GM23338 (cell line): ENCODE results near the gene ELFN2. TPM values are rescaled to one million over a fixed set of nuclear protein-coding genes. Genes with fewer than 3 reads are reported as not detected.

Source experiments
- ATAC-seq: fragments of 200-7000 bp; cut with Tn5 transposase; 3 replicates; pipeline ENCODE4 v1.9.1; 2020
- DNase-seq: peaks from one replicate; pipeline ENCODE4 v3.0.0-alpha.2; 2015; ENCODE audit warnings: low spot score
- H2AFZ ChIP-seq: fragments of 200-600 bp; sonication (generic); 2 replicates; pipeline ENCODE4 v1.8.0; 2016; ENCODE audit warnings: antibody characterized with exemption, mild to moderate bottlenecking, moderate library complexity
- H3F3A ChIP-seq: fragments of 200-600 bp; sonication (generic); replicated peaks from 2 replicates; pipeline ENCODE4 v1.8.0; 2017; ENCODE audit warnings: antibody characterized with exemption, mixed run types, low read depth
- H3K27ac ChIP-seq: fragments of 200-600 bp; sonication (generic); 2 replicates; pipeline ENCODE4 v1.6.1; 2016; ENCODE audit warnings: low read depth
- H3K27me3 ChIP-seq: fragments of 200-600 bp; sonication (generic); 2 replicates; pipeline ENCODE4 v1.8.0; 2016; ENCODE audit warnings: mild to moderate bottlenecking, mixed run types, moderate library complexity; ENCODE audit not compliant: insufficient read depth
- H3K36me3 ChIP-seq: fragments of 200-600 bp; sonication (generic); 2 replicates; pipeline ENCODE4 v1.8.0; 2016; ENCODE audit warnings: mild to moderate bottlenecking; ENCODE audit not compliant: insufficient read depth
- H3K4me1 ChIP-seq: fragments of 200-600 bp; sonication (generic); 2 replicates; pipeline ENCODE4 v1.8.0; 2016; ENCODE audit warnings: mild to moderate bottlenecking, moderate library complexity; ENCODE audit not compliant: insufficient read depth
- H3K4me2 ChIP-seq: fragments of 200-600 bp; sonication (generic); 2 replicates; pipeline ENCODE4 v1.7.1; 2017; ENCODE audit warnings: mixed run types
- H3K4me3 ChIP-seq: fragments of 200-600 bp; sonication (generic); 2 replicates; pipeline ENCODE4 v1.6.1; 2016; ENCODE audit warnings: mixed run types
- H3K79me2 ChIP-seq: fragments of 200-600 bp; sonication (generic); replicated peaks from 2 replicates; pipeline ENCODE4 v1.8.0; 2017; ENCODE audit warnings: mild to moderate bottlenecking; ENCODE audit not compliant: insufficient read depth
- H3K9me2 ChIP-seq: fragments of 200-600 bp; sonication (generic); 2 replicates; pipeline ENCODE4 v1.8.0; 2017; ENCODE audit not compliant: insufficient read depth
- H4K20me1 ChIP-seq: fragments of 200-600 bp; sonication (generic); replicated peaks from 2 replicates; pipeline ENCODE4 v1.8.0; 2017; ENCODE audit warnings: mild to moderate bottlenecking; ENCODE audit not compliant: insufficient read depth
- H3K27ac Mint-ChIP-seq: 2 replicates; pipeline ENCODE4 v1.8.0; 2020; ENCODE audit warnings: inconsistent platforms, mild to moderate bottlenecking, moderate library complexity, mixed read lengths
- H3K27me3 Mint-ChIP-seq: 3 replicates; pipeline ENCODE4 v1.8.0; 2022; ENCODE audit warnings: low read depth, mild to moderate bottlenecking, moderate library complexity, mixed read lengths, inconsistent platforms; ENCODE audit not compliant: insufficient read depth, poor library complexity
- H3K36me3 Mint-ChIP-seq: 3 replicates; pipeline ENCODE4 v1.8.0; 2021; ENCODE audit warnings: low read depth, mild to moderate bottlenecking, inconsistent platforms, moderate library complexity, mixed read lengths
- H3K4me1 Mint-ChIP-seq: 3 replicates; pipeline ENCODE4 v1.8.0; 2020; ENCODE audit warnings: mild to moderate bottlenecking, inconsistent platforms, mixed read lengths
- H3K4me3 Mint-ChIP-seq: 3 replicates; pipeline ENCODE4 v1.8.0; 2021; ENCODE audit warnings: moderate library complexity, mild to moderate bottlenecking, inconsistent platforms, mixed read lengths
- H3K9me3 Mint-ChIP-seq: 3 replicates; pipeline ENCODE4 v1.8.0; 2020; ENCODE audit warnings: moderate library complexity, mild to moderate bottlenecking, inconsistent platforms, mixed read lengths
- CREB1 ChIP-seq: fragments of 250-450 bp; sonication (Bioruptor Pico); IDR thresholded peaks from 2 replicates; pipeline ENCODE4 v1.5.0; 2020; ENCODE audit warnings: low read depth, mild to moderate bottlenecking, moderate library complexity
- EZH2 ChIP-seq: fragments of 200-600 bp; sonication (generic); IDR thresholded peaks from one replicate; pipeline ENCODE4 v1.8.0; 2017; ENCODE audit warnings: antibody characterized with exemption, mild to moderate bottlenecking, low read depth; ENCODE audit not compliant: unreplicated experiment
- EZH2phosphoT487 ChIP-seq: fragments of 200-600 bp; sonication (generic); IDR thresholded peaks from one replicate; pipeline ENCODE4 v1.8.1; 2018; ENCODE audit warnings: antibody characterized with exemption; ENCODE audit not compliant: unreplicated experiment
- JUNB ChIP-seq: IDR thresholded peaks from one replicate; pipeline ENCODE4 v1.6.1; 2016; ENCODE audit warnings: antibody characterized with exemption; ENCODE audit not compliant: unreplicated experiment
- NANOG ChIP-seq: IDR thresholded peaks from 2 replicates; pipeline ENCODE4 v1.6.1; 2016; ENCODE audit warnings: antibody characterized with exemption, borderline replicate concordance
- POLR2AphosphoS5 ChIP-seq: IDR thresholded peaks from 2 replicates; pipeline ENCODE4 v1.6.1; 2016; ENCODE audit warnings: antibody characterized with exemption, low read depth
- STAT1 ChIP-seq: IDR thresholded peaks from one replicate; pipeline ENCODE4 v1.6.1; 2016; ENCODE audit warnings: antibody characterized with exemption; ENCODE audit not compliant: unreplicated experiment
- ZNF114 ChIP-seq: fragments of 250-450 bp; sonication (Bioruptor Pico); IDR thresholded peaks from 2 replicates; pipeline ENCODE4 v1.5.0; 2020; ENCODE audit warnings: mild to moderate bottlenecking, moderate library complexity
- ZNF331 ChIP-seq: fragments of 250-450 bp; sonication (Bioruptor Pico); IDR thresholded peaks from 2 replicates; pipeline ENCODE4 v1.5.0; 2020; ENCODE audit warnings: low read depth, mild to moderate bottlenecking, moderate library complexity
- polyA plus RNA-seq: library from polyadenylated mRNA; unstranded; fragments of >200 nt; fragmentation: Nextera tagmentation; extraction: Ambion mirVana; gene quantifications from 2 replicates; pipeline ENCODE4 v1.2.1, GENCODE V29; 2016
- total RNA-seq: library from RNA; depleted of rRNA; stranded (reverse); fragments of >200 nt; shearing (Covaris generic); gene quantifications from 2 replicates; pipeline ENCODE4 v1.2.3, GENCODE V29; 2014
- TF ChIP-seq, protein P1 (sequence below): IDR thresholded peaks from one replicate; pipeline ENCODE4 v1.6.1; 2018; ENCODE audit warnings: antibody characterized with exemption; ENCODE audit not compliant: unreplicated experiment
- TF ChIP-seq, protein P2 (sequence below): fragments of 250-450 bp; sonication (Bioruptor Pico); IDR thresholded peaks from 2 replicates; pipeline ENCODE4 v1.5.0; 2020; ENCODE audit warnings: mild to moderate bottlenecking, moderate library complexity
- TF ChIP-seq, protein P3 (sequence below), 2 experiments: fragments of 200-600 bp in 1 of 2; sonication (generic) in 1 of 2; conservative IDR thresholded peaks; 2 replicates each; pipeline versions ENCODE4 v1.5.1 to v1.6.1; 2016 to 2017; ENCODE audit warnings: antibody characterized with exemption in 2 of 2, low read depth in 2 of 2, mild to moderate bottlenecking in 2 of 2, moderate library complexity in 1 of 2
- TF ChIP-seq, protein P4 (sequence below): IDR thresholded peaks from 2 replicates; pipeline ENCODE4 v1.6.1; 2016; ENCODE audit warnings: antibody characterized with exemption

The ELFN2 gene
- total and polyA plus RNA-seq, 2 experiments from 2014 or later = 0.18 to 0.35 TPM

DNA sequence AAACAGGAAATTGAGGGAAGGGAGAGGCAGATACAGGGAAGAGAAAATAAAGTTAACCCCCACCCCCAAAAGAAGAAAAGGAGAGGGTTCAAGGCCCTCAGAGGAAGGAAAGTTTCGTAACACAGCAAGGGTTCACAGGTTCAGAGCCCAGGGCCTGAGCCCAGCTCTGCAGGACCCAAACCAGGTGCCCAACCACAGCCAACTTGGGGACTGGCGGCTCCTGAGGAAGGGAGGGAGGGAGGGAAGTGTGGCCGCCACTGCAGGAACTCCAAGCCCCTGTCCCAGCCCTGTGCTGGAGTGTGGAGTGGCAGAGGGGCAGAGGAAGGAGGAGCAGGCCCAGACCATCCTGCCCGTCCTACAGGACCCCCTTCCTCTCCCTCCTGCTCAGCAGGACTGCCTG is 59.2 kb downstream of the ELFN2 start:
- no peaks in the 10 kb centered on the region for H3F3A ChIP-seq
- no peaks in the 10 kb centered on the region for H3K4me1 ChIP-seq
- Mint-ChIP-seq H3K27me3 (peaks cover 6% of the 10 kb centered on the region), H3K9me3 (no peaks in the 10 kb centered on the region), H3K4me3 (no peak overlapping the region), H3K4me1 (peaks cover 25% of the 10 kb centered on the region), H3K27ac (no peak overlapping the region), H3K36me3 (no peaks in the 10 kb centered on the region)
- H3K9me2 ChIP-seq = no peaks in the 10 kb centered on the region
- DNase-seq = no peak
- ATAC-seq = peak; percentile 53
- no peaks in the 10 kb centered on the region for H3K79me2 ChIP-seq
- H3K27me3 ChIP-seq = no peaks in the 10 kb centered on the region
- no peak overlapping the region for H2AFZ ChIP-seq
- H4K20me1 ChIP-seq = no peaks in the 10 kb centered on the region
- H3K27ac ChIP-seq = no peak overlapping the region
- no peaks in the 10 kb centered on the region for H3K36me3 ChIP-seq
- H3K4me3 ChIP-seq = no peak overlapping the region
- no peak overlapping the region for H3K4me2 ChIP-seq
- TF ChIP-seq JUNB (no peak), NANOG (no peak), CREB1 (no peak), ZNF331 (CRISPR knock-in tag) (no peak), ZNF114 (CRISPR knock-in tag) (no peak), EZH2 (no peak), STAT1 (no peak), POLR2AphosphoS5 (no peak), EZH2phosphoT487 (no peak)
- TF ChIP-seq, protein P1, sequence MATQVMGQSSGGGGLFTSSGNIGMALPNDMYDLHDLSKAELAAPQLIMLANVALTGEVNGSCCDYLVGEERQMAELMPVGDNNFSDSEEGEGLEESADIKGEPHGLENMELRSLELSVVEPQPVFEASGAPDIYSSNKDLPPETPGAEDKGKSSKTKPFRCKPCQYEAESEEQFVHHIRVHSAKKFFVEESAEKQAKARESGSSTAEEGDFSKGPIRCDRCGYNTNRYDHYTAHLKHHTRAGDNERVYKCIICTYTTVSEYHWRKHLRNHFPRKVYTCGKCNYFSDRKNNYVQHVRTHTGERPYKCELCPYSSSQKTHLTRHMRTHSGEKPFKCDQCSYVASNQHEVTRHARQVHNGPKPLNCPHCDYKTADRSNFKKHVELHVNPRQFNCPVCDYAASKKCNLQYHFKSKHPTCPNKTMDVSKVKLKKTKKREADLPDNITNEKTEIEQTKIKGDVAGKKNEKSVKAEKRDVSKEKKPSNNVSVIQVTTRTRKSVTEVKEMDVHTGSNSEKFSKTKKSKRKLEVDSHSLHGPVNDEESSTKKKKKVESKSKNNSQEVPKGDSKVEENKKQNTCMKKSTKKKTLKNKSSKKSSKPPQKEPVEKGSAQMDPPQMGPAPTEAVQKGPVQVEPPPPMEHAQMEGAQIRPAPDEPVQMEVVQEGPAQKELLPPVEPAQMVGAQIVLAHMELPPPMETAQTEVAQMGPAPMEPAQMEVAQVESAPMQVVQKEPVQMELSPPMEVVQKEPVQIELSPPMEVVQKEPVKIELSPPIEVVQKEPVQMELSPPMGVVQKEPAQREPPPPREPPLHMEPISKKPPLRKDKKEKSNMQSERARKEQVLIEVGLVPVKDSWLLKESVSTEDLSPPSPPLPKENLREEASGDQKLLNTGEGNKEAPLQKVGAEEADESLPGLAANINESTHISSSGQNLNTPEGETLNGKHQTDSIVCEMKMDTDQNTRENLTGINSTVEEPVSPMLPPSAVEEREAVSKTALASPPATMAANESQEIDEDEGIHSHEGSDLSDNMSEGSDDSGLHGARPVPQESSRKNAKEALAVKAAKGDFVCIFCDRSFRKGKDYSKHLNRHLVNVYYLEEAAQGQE = no peak
- TF ChIP-seq, protein P2, sequence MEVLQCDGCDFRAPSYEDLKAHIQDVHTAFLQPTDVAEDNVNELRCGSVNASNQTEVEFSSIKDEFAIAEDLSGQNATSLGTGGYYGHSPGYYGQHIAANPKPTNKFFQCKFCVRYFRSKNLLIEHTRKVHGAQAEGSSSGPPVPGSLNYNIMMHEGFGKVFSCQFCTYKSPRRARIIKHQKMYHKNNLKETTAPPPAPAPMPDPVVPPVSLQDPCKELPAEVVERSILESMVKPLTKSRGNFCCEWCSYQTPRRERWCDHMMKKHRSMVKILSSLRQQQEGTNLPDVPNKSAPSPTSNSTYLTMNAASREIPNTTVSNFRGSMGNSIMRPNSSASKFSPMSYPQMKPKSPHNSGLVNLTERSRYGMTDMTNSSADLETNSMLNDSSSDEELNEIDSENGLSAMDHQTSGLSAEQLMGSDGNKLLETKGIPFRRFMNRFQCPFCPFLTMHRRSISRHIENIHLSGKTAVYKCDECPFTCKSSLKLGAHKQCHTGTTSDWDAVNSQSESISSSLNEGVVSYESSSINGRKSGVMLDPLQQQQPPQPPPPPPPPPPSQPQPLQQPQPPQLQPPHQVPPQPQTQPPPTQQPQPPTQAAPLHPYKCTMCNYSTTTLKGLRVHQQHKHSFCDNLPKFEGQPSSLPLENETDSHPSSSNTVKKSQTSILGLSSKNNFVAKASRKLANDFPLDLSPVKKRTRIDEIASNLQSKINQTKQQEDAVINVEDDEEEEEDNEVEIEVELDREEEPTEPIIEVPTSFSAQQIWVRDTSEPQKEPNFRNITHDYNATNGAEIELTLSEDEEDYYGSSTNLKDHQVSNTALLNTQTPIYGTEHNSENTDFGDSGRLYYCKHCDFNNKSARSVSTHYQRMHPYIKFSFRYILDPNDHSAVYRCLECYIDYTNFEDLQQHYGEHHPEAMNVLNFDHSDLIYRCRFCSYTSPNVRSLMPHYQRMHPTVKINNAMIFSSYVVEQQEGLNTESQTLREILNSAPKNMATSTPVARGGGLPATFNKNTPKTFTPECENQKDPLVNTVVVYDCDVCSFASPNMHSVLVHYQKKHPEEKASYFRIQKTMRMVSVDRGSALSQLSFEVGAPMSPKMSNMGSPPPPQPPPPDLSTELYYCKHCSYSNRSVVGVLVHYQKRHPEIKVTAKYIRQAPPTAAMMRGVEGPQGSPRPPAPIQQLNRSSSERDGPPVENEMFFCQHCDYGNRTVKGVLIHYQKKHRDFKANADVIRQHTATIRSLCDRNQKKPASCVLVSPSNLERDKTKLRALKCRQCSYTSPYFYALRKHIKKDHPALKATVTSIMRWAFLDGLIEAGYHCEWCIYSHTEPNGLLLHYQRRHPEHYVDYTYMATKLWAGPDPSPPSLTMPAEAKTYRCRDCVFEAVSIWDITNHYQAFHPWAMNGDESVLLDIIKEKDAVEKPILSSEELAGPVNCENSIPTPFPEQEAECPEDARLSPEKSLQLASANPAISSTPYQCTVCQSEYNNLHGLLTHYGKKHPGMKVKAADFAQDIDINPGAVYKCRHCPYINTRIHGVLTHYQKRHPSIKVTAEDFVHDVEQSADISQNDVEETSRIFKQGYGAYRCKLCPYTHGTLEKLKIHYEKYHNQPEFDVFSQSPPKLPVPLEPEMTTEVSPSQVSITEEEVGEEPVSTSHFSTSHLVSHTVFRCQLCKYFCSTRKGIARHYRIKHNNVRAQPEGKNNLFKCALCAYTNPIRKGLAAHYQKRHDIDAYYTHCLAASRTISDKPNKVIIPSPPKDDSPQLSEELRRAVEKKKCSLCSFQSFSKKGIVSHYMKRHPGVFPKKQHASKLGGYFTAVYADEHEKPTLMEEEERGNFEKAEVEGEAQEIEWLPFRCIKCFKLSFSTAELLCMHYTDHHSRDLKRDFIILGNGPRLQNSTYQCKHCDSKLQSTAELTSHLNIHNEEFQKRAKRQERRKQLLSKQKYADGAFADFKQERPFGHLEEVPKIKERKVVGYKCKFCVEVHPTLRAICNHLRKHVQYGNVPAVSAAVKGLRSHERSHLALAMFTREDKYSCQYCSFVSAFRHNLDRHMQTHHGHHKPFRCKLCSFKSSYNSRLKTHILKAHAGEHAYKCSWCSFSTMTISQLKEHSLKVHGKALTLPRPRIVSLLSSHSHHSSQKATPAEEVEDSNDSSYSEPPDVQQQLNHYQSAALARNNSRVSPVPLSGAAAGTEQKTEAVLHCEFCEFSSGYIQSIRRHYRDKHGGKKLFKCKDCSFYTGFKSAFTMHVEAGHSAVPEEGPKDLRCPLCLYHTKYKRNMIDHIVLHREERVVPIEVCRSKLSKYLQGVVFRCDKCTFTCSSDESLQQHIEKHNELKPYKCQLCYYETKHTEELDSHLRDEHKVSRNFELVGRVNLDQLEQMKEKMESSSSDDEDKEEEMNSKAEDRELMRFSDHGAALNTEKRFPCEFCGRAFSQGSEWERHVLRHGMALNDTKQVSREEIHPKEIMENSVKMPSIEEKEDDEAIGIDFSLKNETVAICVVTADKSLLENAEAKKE (CRISPR knock-in tag) = no peak
- TF ChIP-seq, protein P3, sequence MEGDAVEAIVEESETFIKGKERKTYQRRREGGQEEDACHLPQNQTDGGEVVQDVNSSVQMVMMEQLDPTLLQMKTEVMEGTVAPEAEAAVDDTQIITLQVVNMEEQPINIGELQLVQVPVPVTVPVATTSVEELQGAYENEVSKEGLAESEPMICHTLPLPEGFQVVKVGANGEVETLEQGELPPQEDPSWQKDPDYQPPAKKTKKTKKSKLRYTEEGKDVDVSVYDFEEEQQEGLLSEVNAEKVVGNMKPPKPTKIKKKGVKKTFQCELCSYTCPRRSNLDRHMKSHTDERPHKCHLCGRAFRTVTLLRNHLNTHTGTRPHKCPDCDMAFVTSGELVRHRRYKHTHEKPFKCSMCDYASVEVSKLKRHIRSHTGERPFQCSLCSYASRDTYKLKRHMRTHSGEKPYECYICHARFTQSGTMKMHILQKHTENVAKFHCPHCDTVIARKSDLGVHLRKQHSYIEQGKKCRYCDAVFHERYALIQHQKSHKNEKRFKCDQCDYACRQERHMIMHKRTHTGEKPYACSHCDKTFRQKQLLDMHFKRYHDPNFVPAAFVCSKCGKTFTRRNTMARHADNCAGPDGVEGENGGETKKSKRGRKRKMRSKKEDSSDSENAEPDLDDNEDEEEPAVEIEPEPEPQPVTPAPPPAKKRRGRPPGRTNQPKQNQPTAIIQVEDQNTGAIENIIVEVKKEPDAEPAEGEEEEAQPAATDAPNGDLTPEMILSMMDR (conservative IDR thresholded peaks at IDR 0.05; ENCODE audit: low read depth in 2 of 2) = no peak
- TF ChIP-seq, protein P4, sequence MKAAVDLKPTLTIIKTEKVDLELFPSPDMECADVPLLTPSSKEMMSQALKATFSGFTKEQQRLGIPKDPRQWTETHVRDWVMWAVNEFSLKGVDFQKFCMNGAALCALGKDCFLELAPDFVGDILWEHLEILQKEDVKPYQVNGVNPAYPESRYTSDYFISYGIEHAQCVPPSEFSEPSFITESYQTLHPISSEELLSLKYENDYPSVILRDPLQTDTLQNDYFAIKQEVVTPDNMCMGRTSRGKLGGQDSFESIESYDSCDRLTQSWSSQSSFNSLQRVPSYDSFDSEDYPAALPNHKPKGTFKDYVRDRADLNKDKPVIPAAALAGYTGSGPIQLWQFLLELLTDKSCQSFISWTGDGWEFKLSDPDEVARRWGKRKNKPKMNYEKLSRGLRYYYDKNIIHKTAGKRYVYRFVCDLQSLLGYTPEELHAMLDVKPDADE = no peak
